HG03103 (cell line): ENCODE results near the gene SPOPL.
A peak's percentile ranks its signal among the peaks of the same experiment; 100 is the strongest.

ENCODE experiments used
- ATAC-seq: cut with Tn5 transposase; IDR thresholded peaks from one replicate; pipeline ENCODE4 v1.9.1; 2021; ENCODE audit warnings: low read depth; ENCODE audit not compliant: unreplicated experiment

SPOPL gene

DNA sequence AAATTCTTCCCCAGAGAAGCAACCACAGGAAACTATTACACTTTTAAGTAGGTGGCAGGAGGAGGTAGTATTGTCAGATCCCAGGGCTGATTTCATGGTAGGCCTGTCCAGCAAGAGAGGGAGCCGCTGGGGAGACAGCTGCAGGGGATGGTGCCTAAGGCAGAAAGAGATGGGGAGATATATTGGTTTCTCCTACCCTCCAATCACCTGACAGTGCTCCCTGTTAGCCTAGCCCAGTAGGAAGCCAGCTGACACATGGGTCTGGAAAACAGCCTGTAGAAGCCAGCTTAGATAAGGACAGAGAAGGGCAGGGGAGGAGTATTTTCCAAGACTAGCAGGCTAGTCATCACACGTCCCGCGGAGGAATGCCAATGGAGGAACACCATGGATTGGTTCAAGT, 8.2 kb upstream of the SPOPL start:
- no peak for ATAC-seq

DNA sequence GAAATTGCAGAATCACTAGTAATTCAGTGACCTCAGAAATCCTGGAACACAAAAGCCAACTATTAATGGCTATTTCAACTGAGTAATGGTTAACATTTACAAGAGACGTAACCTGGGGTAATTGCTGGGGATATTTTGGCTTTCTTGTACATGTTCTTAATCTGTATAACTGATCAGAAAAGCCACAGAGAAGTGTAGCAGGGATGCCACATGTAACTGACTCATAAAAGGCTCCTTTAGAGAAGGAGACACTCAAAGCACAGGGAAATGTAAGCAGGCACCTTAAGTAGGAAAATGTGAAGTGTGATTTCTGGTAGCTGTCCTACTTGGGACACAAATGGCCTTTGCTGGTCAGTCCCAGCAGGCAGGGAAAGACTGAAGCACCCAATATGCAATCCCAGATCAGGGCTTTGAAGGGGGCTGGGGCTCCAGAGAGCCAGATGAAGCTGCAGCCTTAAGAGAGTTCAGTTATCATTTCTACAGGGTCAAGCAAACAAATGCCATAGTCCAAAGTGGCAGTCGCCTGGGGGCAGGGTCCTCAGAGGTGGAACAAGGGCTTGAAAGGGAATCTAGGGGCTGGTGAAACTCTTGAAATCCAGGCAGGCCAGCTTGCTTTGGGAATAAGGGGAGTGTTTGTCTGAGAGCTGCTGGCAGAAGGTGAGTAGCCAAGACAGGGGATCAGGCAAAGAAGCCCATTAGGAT, 7.2 kb upstream of the SPOPL start:
- no peak for ATAC-seq

DNA sequence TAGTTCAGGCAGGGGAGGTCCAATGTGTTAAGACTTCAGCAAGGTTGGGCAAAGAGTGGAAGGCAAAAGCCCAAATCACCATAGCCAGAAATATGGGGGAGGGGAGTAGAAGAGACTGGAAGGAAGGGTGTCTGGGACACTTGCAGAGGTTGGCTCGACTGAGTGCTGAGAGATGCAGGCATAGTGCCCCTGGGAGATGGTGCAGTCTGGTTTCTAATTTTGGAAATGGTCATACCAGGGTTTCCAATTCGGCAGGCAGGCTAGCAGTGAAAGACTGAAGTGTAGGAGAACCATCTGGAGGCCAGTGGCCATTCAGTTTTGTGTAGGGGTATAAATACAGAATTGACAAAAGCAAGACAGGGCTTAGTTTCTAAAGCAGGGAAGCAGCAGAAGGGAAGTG, 6.2 kb upstream of the SPOPL start:
- no peak for ATAC-seq

DNA sequence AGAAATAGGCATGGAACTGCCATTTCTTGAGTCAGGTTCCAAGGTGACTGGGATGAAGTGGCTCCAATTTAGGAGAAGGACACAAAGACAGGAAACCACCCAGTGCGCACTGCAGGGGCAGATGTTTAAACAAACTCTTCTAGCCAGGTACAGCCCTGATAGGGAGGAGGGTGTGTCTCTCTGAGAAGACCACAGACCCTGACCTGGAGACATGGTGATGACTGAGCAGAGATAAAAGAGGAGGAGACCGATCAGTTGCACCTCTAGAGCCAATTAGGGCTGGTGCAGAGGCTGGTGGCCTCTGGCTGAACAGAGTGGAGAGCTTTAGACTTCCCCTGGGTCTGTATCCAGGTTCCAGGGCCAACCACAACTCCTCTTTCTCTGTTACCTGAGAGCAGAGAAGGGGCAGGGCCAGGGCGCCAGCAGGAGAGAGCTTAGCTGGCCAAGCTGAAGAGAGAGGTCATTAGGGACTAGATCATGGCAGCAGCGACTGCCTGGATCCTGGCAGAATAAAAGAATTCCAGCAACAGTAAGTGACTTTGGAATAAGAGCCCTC, 5.4 kb upstream of the SPOPL start:
- no peak for ATAC-seq

DNA sequence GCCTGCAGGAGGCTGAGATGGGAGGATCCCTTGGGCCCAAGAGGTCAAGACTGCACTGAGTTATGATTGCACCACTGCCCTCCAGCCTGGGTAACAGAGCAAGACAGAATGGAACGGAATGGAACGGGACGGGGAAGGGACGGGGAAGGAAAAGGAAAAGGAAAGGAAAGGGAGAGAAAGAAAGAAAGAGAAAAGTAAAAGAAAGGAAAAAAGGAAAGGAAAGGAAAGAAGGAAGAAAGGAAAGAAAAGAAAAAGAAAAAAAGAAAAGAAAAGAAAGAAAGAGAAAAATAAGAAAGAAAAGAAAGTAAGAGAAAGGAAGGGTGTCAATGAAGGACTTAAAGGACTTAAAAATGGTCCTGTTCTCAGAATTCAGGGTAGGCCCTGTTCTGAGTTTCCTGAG, 4.3 kb upstream of the SPOPL start:
- no peak for ATAC-seq

DNA sequence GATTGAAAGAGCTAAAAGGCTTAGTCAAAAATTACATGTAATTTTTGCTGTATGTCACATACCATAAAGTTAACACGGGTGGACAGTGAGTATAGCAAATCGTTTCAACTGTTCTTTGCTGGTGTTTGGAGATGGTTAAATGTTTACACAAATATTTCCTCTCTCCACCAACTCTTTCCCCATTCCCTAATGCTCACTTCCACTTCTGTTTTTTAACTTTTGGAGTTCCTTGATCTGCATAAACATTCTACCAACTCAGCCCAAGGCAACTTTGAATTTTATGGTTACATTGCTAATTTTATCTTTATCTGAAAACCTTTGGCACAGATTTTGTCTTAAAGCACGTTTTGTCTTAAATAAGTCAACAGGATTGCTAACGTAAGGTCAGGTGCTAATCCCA, 1.9 kb upstream of the SPOPL start:
- ATAC-seq: no peak

DNA sequence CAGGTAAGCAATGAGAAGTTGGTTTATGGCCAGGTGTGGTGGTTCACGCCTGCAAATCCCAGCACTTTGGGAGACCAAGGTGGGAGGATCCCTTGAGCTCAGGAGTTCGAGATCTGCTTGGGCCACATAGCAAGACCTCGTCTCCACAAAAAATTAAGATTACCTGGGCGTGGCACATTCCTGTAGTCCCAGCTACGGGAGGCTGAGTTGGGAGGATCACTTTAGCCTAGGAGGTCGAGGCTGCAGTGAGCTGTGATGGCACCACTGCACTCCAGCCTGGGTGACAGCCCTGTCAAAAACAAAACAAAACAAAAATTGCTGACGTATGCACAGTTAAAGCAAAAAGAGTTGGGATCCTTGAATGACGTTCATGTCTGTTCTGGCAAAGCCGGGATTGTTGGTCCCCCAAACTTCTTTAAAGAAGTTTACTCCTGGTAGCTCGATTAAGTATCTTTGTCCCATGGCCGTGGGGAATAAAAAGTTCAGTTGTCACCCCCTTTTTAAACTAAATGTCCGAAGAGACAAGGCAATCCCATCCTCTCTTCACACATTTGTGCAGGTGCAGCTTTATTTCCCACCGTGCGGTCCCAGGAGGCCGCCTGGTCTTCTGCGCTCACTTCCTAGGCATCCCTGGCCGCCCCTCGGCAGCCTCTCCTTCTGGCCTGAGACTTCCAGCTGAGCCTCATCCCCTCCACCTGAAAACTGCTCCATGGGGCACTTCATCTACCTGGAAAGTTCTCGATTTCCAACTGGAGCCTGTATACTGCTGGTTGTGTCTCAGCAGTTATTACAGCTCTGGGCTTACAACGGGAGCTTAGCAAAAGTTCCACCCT, 762 bp upstream of the SPOPL start:
- no peak for ATAC-seq

DNA sequence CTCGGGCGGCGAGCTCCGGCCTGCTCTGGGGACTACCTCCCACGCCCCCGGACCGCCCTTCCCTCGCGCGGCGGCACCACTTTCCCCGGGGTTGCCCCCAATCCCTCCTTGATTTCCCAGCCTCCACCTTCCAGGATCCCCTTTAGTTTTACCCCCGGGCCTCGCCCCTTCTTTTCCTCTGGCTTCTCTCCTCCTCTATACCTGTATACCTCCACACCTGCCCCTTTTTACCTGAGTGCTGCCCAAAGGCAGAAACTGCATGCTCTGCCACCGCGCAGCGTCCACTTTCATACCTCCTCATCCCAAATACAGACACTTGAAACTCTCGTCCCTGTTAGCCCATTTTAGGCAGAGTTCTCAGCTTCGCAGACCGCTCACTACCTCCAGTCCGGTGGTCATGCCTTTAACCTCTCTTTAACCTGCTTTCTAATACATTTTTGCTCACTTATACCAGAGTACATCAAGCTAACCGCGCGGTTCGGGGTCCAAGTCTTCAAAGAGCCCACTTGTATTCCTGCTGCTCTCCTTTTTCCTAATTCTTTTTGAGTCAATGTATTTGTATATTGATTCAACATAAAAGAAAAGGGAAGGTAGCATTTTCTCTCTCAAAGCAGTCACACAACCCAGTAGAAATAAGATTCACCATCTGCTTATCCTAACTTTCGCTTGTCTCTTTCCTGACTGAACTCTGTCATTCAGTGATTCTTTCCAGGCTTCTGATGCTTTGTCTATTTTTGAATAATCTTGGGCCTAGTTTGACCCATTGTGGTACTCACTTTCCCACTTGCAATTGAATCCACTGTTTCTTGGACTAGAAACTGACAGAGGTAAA, 901 bp downstream of the SPOPL start:
- no peak for ATAC-seq

DNA sequence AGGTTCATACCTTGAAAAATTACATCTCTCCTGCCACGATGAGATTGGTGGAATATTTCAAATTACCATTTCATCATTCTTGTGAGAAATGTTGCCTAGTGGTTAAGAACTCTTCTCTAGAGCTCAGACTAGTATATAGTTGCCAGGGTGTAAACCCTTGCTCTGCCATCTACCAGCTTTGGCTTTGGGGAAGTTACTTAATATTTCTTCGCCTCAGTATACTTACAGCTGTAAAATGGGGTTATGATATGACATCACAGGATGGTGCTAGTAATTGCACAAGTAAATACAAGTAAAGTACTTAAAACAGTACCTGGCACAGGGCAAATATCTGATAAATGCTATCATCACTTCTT, 1.5 kb downstream of the SPOPL start:
- ATAC-seq: peak; percentile 14

DNA sequence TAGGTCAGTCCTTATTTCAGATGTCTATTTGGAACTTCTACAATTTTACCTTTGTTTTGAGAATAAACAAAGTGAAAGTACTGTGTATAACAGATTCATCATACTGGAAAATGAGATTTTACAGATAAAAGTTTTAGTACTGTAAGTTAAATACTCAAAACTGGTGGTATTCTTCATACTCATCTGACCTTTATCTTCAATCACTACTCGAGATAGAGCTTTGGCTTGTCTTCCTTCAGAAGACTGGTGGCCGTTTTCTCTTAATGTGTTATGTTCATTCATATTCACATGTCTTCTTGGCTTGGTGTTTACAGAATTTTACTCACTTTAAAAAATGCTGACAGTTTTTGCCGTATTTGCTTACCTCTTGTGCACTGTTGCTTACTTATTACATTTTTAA, 2.1 kb downstream of the SPOPL start:
- no peak for ATAC-seq

DNA sequence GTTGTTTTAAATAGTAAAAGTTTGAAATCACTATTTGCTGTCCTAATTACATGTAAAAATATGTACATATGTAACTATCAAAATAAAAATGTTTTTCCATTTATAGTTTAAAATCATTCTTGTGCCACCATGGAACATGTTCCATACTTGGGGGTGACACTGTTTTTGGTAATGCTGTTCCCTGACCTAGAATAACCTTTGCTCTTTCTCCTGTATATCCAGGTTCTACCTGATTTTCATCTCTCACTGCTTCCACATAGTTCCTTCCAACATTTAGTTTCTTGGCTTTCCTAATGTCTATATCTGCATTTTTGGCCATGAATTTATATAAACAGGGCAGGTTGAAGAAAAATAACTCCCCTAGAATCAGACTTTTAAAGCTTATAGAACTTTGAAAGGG, 2.5 kb downstream of the SPOPL start:
- ATAC-seq: no peak

DNA sequence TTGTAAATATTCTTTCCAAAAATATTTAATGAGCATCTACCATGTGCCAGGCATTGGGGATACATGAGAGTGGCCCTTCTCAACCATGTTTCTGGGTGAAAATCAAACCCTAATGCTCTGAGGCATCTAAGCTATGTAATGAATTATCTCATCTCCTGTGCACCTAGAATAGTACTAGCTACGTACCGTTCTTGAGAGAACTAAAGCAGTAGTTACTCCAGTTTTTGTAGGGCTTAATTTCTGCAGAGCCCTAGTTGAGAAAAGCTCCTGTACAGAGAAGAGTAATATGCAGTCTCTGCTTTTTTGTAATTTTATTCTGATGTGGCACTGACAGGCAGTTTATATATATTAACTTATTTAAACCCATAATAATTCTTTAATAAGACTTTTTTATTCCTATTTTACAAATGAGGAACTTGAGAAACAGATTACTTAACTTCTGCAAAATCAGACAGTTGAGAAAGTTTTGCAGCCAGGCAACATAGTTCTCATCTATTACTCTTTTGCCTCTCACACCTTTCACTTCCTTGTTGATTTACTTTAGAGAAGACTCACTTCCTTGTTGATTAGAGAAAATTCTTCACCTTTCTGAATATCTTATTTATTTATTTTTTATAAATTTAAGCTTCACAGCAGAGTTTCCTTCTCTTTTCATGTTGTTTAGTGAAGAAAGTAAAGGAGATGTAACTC, 3.1 kb downstream of the SPOPL start:
- ATAC-seq: peak; percentile 48

DNA sequence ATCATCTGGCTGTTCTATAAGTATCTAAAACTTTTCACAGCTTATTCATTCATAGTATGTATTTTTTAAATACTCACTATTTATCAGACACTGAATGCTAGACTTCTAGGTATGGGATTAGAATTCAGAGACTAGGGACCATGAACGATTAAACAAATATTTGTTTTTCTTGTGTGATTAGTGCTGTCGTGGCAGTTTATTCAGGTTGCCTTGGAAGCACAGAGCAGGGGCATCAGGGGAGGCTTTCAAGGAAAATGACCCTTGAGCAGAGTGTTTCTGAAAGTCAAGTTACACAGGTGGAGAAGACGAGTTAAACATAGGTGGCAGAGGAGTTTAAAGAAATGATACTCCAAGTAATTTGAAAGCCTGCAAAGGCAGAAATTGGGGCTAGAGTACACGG, 5.7 kb downstream of the SPOPL start:
- no peak for ATAC-seq

DNA sequence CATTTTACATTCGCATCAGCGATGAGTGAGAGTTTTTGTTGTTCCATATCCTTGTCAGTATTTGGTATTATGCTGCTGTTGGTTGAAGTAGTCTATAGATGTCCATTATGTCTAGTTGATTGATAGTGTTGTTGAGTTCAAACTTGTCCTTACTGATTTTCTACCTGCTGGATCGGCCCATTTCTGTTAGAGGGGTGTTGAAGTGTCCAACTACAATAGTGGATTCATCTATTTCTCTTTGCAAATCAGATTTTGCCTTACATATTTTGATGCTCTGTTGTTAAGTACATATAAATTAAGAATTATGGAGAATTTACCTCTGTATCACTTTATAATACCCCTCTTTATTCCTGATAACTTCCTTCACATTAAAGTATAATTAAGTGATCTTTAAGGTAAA, 8.7 kb downstream of the SPOPL start:
- ATAC-seq: no peak

DNA sequence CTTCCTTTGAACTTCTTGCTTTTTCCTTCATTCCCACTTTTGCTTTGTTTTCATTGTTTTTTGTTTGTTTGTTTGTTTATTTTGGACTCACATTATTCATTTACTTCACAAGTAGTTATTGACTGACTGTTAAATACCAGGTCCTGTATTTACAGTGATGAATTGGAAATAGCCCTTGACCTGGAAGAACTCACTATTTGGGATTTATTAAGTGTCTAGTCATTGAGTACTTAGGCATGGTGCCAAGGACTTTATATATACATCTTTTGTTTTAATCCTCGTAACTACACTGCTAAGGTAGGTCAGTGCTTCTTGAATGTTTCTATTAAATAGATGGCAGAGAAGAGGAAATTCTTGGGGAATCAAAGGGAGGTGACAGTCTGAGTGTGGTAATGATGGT, 11.1 kb downstream of the SPOPL start:
- ATAC-seq: no peak

DNA sequence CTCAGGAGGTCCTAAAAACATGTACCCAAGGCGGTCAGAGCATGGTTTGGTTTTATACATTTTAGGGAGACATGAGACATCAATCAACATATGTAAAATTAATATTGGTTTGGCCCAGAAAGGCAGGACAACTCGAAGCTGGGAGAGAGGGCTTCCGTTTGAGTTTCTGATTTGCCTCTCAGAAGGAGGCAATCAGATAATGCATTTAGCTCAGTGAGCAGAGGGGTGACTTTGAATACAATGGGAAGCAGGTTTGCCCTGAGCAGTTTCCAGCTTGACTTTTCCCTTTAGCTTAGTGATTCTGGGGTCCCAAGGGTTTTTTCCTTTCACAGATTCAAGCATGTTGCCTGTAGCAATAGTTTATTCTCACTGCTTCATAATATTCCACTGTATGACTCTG, 12.6 kb downstream of the SPOPL start:
- ATAC-seq: no peak

DNA sequence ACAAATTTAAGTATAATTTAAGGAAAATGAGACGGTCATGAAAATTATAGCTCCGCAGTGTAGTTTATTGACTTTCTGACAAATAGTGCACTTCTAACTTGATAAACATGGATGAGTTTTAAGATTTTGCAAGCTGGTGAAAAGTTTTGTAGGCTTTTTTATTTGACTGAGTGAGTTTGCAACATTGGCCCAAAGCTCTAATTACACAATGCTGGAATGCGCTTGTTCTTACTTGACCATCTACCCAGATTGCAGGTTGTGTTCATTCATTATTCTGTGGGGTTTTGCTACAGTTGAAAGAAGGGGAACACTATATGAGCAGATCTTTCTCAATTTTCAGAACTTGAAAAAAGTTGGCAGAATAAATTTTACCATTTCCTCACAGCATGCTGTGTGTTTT, 13.5 kb downstream of the SPOPL start:
- no peak for ATAC-seq

DNA sequence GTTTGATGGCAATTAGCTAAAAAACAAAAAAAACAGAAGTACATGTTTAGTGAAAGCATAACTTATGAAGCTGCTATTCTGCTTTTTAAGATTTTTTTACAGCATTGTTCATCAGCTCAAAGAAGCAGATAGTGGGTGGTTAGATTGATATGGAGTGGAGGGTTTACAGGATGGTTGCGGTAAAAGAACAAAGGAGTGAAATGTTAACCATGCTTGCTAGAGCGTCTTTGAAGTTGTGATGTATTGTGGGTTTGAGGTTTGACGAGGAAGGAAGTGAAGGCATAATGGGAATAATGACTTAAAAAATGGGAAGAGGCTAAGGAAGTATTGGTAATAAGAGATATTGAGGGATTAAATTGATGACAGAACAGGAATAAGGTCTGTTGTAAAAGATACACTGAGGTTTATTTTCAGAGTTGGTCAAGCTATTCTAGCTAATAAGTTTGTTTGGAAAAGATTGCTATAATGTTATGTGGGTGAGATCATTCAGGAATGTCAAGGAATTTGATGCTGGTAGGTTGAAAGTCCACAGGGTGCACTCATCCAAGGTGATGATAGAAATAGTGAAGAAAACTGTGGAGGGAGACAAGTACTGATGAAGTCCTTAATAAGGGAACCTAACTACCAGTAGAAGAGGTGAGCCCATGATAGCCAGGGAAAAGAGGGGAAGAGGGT, 14.6 kb downstream of the SPOPL start:
- no peak for ATAC-seq

DNA sequence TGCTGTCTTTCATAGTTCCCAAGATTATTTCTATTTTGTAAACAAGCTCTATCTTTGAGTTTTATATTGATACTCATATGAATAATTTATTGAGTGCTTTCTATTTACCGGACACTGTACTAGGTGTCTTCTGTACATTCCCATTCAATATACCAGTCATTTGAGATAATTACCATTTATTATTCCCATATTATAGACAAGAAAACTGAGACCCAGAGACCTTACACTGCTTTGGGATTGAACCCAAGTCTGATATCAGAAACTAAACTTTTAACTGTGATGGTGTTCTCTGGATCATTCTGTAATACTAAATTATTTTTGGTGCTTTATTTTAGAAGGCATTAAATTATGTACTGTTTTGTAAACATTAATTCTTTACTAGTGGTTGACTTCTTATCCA, 17.3 kb downstream of the SPOPL start:
- no peak for ATAC-seq

DNA sequence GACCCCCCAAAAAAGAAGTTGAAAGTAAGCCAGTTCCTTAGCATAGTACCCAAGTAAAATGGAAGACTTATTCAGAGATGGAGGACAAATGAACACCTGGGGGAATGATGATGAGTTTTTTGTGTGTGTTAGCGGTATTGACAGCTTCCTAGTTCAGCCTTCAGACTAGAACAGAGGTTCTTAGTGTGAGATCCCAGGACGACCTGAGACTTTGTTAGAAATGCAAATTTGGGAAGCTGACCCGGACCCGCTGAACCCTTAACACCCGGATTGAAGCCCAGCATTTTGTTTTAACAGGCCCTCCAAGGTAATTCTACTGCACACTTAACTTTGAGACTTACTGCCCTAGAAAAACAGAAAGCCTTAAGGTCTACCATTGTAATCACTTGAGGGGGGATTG, 20.3 kb downstream of the SPOPL start:
- ATAC-seq: no peak
